Fibroblast of mammary gland (primary cell): ENCODE measurements around the gene TMEM239.

Experiments used
- DNase-seq: peaks from one replicate; pipeline ENCODE4 v3.0.0-alpha.2; 2010; ENCODE audit warnings: low read depth
- H3K4me3 ChIP-seq: 2 replicates; pipeline ENCODE4 v1.5.1; 2011; ENCODE audit warnings: low read depth, mild to moderate bottlenecking, low read length, moderate library complexity; ENCODE audit not compliant: control insufficient read depth
- TF ChIP-seq, protein P1 (sequence below): conservative IDR thresholded peaks from 2 replicates; pipeline ENCODE4 v1.5.1; 2011; ENCODE audit warnings: low read depth, low read length, inconsistent platforms; ENCODE audit not compliant: control insufficient read depth, insufficient read depth

Gene TMEM239

DNA sequence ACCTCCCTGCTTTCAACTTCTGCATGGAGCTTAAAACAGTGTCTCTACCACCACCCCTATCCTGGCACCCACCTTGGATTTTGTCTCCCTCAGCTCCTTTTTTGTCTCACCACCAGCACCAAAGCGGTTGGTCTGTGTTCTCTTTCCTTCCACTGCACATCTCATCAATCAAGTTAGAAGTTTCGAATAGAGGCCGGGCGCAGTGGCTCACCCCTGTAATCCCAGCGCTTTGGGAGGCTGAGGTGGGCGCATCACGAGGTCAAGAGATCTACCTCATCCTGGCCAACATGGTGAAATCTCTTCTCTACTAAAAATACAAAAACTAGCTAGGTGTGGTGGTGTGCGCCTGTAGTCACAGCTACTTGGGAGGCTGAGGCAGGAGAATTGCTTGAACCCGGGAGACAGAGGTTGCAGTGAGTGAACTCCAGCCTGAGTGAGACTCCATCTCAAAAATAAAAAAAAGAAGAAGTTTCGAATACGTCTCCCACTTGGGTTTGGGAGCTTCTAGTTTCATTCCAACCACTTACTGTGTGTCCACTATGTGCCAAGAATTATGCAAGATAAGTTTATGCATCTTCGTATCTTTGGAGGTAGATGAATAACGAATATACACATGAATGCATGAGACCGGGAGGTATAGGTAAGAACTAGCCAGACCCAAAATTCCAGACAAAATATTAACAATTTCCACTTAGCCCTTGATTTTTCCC, 18.4 kb downstream of the TMEM239 start:
- no peak for DNase-seq
- H3K4me3 ChIP-seq = no peak overlapping the region
- TF ChIP-seq, protein P1, sequence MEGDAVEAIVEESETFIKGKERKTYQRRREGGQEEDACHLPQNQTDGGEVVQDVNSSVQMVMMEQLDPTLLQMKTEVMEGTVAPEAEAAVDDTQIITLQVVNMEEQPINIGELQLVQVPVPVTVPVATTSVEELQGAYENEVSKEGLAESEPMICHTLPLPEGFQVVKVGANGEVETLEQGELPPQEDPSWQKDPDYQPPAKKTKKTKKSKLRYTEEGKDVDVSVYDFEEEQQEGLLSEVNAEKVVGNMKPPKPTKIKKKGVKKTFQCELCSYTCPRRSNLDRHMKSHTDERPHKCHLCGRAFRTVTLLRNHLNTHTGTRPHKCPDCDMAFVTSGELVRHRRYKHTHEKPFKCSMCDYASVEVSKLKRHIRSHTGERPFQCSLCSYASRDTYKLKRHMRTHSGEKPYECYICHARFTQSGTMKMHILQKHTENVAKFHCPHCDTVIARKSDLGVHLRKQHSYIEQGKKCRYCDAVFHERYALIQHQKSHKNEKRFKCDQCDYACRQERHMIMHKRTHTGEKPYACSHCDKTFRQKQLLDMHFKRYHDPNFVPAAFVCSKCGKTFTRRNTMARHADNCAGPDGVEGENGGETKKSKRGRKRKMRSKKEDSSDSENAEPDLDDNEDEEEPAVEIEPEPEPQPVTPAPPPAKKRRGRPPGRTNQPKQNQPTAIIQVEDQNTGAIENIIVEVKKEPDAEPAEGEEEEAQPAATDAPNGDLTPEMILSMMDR = no peak

DNA sequence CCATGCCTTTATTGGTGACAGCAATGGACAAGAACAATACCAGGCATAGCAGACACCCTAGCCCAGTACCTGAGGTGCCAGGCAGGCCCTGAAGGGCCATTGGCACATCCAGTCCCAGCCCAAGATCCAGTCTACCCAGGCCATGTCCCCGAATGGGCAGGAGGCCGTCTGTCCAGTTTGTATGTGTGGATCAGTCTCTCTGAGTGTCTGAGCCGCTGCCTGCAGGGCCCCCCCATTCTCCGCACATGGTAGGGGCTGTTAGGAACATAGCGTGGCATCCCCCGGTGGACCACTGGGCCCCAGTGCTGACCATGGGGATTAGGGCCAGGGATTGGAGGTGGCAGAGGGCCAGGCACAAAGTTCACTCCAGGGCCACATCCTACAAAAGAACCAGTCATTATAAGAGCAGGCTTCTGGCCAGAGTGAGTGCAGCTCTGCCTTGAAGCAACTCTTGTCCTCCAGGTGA, 19.2 kb downstream of the TMEM239 start:
- DNase-seq = no peak
- TF ChIP-seq, protein P1 = no peak
- no peak overlapping the region for H3K4me3 ChIP-seq

DNA sequence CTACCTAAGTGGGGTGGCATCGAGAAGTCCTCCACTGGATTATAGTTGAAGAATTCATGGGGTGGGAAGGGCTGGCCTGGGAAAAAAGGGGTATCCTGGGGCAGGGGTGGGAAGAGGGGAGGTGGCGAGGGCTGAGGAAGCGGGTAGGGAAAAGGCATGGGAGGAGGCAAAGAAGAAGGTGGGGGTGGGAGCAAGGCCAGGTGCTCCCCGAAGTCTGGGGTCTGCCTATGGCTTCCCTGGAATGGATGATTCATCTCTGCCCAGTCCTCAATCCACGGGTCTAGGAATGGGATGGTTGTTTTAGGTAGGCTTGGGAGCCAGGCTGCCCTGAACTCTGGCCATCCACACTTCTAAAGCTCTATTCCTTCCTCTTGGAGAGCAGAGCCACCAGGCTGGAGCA, 19.9 kb downstream of the TMEM239 start:
- TF ChIP-seq, protein P1 = no peak
- H3K4me3 ChIP-seq = no peak overlapping the region
- DNase-seq = no peak

DNA sequence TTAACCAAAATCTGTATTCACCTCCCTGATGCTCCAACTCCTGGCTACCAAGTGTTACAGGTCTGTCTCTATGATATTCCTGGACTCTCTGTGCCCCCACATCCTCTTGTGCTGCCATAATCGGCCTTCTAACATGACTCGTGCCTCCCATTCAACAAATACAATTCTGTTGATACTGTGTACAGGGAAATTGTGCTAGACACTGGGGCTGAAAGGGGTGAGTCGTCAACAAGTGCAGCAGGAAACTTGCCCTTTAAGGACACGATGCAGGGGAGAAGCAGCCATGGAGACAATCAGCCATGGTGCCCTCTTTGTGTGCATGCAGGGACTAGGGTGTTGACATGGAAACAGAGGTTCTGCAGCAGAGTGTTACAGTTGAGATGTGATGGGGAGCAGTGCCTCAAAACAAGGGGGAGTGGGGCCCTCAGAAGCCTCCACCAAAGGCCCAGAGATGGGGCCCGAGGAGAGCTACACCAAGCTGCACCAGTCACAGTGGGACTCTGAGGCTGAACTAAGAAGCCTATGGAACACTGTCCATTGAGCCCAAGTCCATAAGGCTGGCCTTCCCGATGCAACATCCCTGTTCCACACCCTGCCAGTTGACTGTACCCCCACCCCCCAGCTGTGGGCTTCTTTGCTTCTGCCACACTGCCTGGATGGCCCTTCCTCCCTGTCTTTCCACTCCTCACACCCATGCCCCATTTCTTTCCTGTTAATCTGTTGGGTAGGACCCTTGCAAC, 21.2 kb downstream of the TMEM239 start:
- H3K4me3 ChIP-seq = no peak overlapping the region
- DNase-seq = no peak
- TF ChIP-seq, protein P1 = no peak

DNA sequence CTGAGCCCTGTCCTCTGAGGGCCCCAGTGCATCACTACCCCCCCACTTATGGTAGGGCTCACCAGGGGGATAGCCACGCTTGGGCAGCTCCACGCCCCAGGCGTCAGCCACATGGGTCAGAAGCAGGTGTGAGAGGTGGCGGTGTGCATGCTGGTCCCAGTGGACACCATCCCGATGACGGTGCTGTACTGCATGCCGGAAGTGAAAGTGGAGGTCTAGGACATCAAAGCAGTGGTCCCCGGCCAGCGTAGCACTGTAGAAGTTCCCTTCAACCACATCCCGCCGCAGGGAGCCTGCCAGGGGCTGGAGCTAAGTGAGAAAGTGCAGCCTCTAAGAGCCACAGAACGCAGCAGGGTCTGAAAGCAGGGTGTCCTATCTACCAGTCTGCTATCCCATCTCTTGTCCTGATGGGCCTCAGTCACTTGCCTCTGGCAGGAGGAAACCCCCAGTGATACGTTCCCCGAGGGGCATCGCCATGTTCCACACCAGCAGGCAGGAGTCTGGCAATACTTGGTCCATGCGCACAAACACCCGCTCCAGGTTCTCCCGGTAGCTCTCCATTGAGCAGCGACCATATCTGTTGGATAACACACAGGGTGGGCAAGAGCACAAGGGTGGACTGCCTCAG, 22.1 kb downstream of the TMEM239 start:
- TF ChIP-seq, protein P1 = no peak
- no peak overlapping the region for H3K4me3 ChIP-seq
- no peak for DNase-seq

DNA sequence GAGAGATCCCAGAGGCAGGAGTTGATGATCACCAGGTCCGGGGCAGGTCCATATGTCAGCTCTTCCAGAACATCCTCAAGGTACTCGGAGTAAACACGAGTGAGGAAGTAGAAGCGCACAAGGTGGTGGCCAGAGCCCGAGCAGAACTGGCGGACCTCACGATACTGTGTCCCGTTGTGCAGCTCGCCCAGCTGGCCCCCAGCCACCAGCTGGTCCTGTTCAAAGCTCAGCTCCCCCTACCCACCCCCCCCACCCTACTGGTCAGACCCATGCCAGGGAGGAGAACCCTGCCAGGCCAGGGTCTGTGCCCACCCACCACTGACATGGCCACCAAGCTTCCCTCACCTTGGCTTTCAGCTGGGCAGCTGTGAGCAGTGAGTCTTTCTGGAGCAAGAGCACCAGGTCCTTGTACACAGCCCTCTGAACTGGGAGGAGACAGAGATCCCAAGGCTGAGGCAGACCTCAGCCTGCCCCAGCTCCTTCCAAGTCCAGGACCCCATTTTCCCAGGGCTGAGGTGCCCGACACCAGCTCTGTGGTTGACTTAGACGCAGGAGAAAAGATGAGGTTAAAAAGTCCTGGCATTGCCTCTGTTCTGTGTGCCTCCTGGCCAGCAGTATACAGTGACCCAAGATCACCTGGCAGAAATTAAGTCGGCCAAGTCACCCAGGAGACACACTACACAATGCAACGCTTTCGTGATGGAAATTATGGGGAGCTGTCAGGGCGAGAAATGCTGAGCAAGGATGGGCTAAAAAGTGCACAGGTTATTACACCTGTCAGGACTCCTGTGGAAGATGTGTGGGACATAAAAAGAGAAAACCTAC, 22.9 kb downstream of the TMEM239 start:
- H3K4me3 ChIP-seq = no peak overlapping the region
- TF ChIP-seq, protein P1 = no peak
- DNase-seq = no peak
